ENCODE results near the gene ATP2B1.

The ATP2B1 gene

GRCh38 chr12:89723276-89723675 lies 14.6 kb upstream of the ATP2B1 start:
- no peak for DNase-seq (ENCODE audit: extremely low read depth, insufficient read length)
- Histone ChIP-seq H3K4me3 (replicated peaks; ENCODE audit: low read depth, low read length) (no peak overlapping the region), H3K36me3 (ENCODE audit: control insufficient read depth, insufficient read depth, low read length) (no peaks in the 10 kb centered on the region), H3K27me3 (replicated peaks; ENCODE audit: control insufficient read depth, insufficient read depth, low read length) (no peaks in the 10 kb centered on the region)
- TF ChIP-seq, protein P1, sequence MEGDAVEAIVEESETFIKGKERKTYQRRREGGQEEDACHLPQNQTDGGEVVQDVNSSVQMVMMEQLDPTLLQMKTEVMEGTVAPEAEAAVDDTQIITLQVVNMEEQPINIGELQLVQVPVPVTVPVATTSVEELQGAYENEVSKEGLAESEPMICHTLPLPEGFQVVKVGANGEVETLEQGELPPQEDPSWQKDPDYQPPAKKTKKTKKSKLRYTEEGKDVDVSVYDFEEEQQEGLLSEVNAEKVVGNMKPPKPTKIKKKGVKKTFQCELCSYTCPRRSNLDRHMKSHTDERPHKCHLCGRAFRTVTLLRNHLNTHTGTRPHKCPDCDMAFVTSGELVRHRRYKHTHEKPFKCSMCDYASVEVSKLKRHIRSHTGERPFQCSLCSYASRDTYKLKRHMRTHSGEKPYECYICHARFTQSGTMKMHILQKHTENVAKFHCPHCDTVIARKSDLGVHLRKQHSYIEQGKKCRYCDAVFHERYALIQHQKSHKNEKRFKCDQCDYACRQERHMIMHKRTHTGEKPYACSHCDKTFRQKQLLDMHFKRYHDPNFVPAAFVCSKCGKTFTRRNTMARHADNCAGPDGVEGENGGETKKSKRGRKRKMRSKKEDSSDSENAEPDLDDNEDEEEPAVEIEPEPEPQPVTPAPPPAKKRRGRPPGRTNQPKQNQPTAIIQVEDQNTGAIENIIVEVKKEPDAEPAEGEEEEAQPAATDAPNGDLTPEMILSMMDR (IDR thresholded peaks at IDR 0.05; ENCODE audit: insufficient read depth, low read length, poor library complexity, severe bottlenecking) = no peak

GRCh38 chr12:89721291-89721987 lies 12.8 kb upstream of the ATP2B1 start:
- H3K27me3 ChIP-seq (replicated peaks; ENCODE audit: control insufficient read depth, insufficient read depth, low read length) = no peaks in the 10 kb centered on the region
- DNase-seq (ENCODE audit: extremely low read depth, insufficient read length) = peak; percentile 30

DNA sequence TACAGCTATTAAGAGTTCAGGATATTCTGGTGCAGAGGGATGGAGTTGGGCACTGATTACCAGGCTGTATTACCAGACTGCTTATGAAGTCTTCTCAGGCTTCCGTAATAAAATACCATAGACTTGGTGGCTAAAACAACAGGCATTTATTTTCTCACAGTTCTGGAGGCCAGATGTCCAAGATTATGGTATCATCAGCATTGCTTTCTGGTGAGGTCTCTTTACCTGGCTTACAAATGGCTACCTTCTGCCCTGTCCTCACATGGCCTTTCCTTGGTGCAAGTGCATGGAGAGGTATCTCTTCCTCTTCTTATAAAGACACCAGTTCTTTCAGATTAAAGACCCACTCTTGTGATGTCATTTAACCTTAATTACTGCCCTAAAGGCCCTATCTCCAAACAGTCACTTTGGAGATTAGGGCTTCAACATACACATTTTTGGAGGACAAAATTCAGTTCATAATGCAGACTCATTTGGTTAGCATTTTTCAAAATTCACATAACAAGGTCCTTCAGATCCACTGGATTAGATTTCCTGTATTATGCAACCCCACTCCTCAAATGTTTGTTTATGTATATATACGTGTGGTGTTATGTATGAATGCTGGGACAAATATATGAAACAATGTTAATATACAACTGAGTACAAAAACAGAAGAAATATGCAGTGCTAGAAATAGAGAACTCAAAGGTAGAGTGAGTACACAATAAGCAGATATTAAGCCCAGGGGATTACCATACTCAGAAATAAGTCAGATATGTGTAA lies 9.3 kb upstream of the ATP2B1 start:
- H3K4me3 ChIP-seq (replicated peaks; ENCODE audit: low read depth, low read length) = no peak overlapping the region
- no peaks in the 10 kb centered on the region for H3K36me3 ChIP-seq (ENCODE audit: control insufficient read depth, insufficient read depth, low read length)
- H3K27me3 ChIP-seq (replicated peaks; ENCODE audit: control insufficient read depth, insufficient read depth, low read length) = no peaks in the 10 kb centered on the region
- TF ChIP-seq, protein P1 (IDR thresholded peaks at IDR 0.05; ENCODE audit: insufficient read depth, low read length, poor library complexity, severe bottlenecking) = no peak
- no peak for DNase-seq (ENCODE audit: extremely low read depth, insufficient read length)

More at GRCh38 chr12:89721291-89721987, 12.8 kb upstream of the ATP2B1 start:
- no peak overlapping the region for H3K4me3 ChIP-seq (replicated peaks; ENCODE audit: low read depth, low read length)
- H3K36me3 ChIP-seq (ENCODE audit: control insufficient read depth, insufficient read depth, low read length) = no peaks in the 10 kb centered on the region
- TF ChIP-seq, protein P1 (IDR thresholded peaks at IDR 0.05; ENCODE audit: insufficient read depth, low read length, poor library complexity, severe bottlenecking) = no peak

GRCh38 chr12:89712706-89713105 lies 4.1 kb upstream of the ATP2B1 start:
- Histone ChIP-seq H3K36me3 (ENCODE audit: control insufficient read depth, insufficient read depth, low read length) (no peaks in the 10 kb centered on the region), H3K27me3 (replicated peaks; ENCODE audit: control insufficient read depth, insufficient read depth, low read length) (no peaks in the 10 kb centered on the region), H3K4me3 (replicated peaks; ENCODE audit: low read depth, low read length) (no peak overlapping the region)
- DNase-seq (ENCODE audit: extremely low read depth, insufficient read length) = no peak
- TF ChIP-seq, protein P1 (IDR thresholded peaks at IDR 0.05; ENCODE audit: insufficient read depth, low read length, poor library complexity, severe bottlenecking) = no peak

DNA sequence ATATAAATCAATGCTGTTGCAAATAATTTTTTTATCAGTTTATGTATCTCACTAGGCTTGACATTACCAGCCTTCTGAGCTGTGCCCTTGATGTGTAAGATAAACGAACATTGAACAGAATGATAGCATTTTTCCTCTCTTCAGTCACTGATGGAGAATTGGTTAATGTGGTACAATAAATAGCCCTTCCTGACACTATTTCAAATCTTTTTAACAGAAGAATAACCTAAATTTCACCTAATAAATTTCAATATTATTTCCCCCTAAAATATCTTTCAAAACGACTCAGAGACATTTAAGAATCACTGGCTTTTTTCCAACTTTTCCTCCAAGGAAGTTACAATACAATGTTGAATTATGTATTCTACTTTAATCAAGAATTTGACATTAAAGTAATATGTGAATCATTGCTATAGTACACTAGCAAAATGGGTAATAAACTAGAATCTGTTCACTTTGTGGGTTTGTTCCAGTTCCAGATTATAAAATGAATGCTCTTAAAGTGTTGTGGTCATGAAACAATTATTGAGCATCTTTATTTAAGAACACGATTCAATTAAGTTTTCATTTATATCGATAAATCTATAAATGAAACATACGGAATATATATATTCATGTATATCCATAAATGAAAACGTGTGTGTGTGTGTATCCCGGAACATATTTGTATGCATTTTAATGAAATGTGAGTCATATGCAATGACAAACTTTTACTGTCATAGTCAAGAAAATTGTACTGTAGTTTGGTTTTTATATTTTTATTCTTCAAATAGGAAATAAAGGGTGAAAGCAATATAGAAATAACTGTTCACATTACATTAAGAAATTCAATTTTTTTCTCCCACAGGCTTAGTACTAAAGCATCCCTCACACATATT lies 2.5 kb upstream of the ATP2B1 start:
- Histone ChIP-seq H3K4me3 (replicated peaks; ENCODE audit: low read depth, low read length) (peak overlapping the region; percentile 79), H3K36me3 (ENCODE audit: control insufficient read depth, insufficient read depth, low read length) (no peaks in the 10 kb centered on the region), H3K27me3 (replicated peaks; ENCODE audit: control insufficient read depth, insufficient read depth, low read length) (no peaks in the 10 kb centered on the region)
- TF ChIP-seq, protein P1 (IDR thresholded peaks at IDR 0.05; ENCODE audit: insufficient read depth, low read length, poor library complexity, severe bottlenecking) = no peak
- DNase-seq (ENCODE audit: extremely low read depth, insufficient read length) = no peak
